Measurements from ENCODE around the gene FGD5.
A peak's percentile ranks its signal among the peaks of the same experiment; 100 is the strongest.

Gene FGD5

GRCh38 chr3:14818804-14819500, at the start of gene FGD5:
TSS of gene FGD5 (plus strand) at chr3:14818962. CDS start at chr3:14819072, 110 bp downstream.
- no peak for DNase-seq (ENCODE audit: low spot score)

- DNase-seq (ENCODE audit: low spot score) = no peak
Observed at GRCh38 chr3:14769544-14770325, 49.0 kb upstream of the FGD5 start.

GRCh38 chr3:14770591-14770990, 48.2 kb upstream of the FGD5 start:
- DNase-seq (ENCODE audit: low spot score) = no peak

GRCh38 chr3:14771593-14772497, 46.9 kb upstream of the FGD5 start:
- no peak for DNase-seq (ENCODE audit: low spot score)

GRCh38 chr3:14772533-14773138, 46.1 kb upstream of the FGD5 start:
- no peak for DNase-seq (ENCODE audit: low spot score)

- no peak for DNase-seq (ENCODE audit: low spot score)
Observed at GRCh38 chr3:14773281-14773680, 45.5 kb upstream of the FGD5 start.

- no peak for DNase-seq (ENCODE audit: low spot score)
Observed at GRCh38 chr3:14773691-14774128, 45.1 kb upstream of the FGD5 start.

GRCh38 chr3:14774431-14774830, 44.3 kb upstream of the FGD5 start:
- DNase-seq (ENCODE audit: low spot score) = no peak

- no peak for DNase-seq (ENCODE audit: low spot score)
Observed at GRCh38 chr3:14775011-14775410, 43.8 kb upstream of the FGD5 start.

GRCh38 chr3:14775563-14775962, 43.2 kb upstream of the FGD5 start:
- DNase-seq (ENCODE audit: low spot score) = no peak

- DNase-seq (ENCODE audit: low spot score) = no peak
Observed at GRCh38 chr3:14779069-14779685, 39.6 kb upstream of the FGD5 start.

GRCh38 chr3:14780927-14781507, 37.7 kb upstream of the FGD5 start:
- peak; percentile 88 for DNase-seq (ENCODE audit: low spot score)

- DNase-seq (ENCODE audit: low spot score) = no peak
Observed at GRCh38 chr3:14783480-14784086, 35.2 kb upstream of the FGD5 start.

- DNase-seq (ENCODE audit: low spot score) = no peak
Observed at GRCh38 chr3:14784087-14784681, 34.6 kb upstream of the FGD5 start.

GRCh38 chr3:14785207-14786155, 33.3 kb upstream of the FGD5 start:
- no peak for DNase-seq (ENCODE audit: low spot score)

- no peak for DNase-seq (ENCODE audit: low spot score)
Observed at GRCh38 chr3:14786369-14786768, 32.4 kb upstream of the FGD5 start.

- DNase-seq (ENCODE audit: low spot score) = no peak
Observed at GRCh38 chr3:14787630-14788029, 31.1 kb upstream of the FGD5 start.

GRCh38 chr3:14788644-14789043, 30.1 kb upstream of the FGD5 start:
- DNase-seq (ENCODE audit: low spot score) = no peak

GRCh38 chr3:14789221-14789620, 29.5 kb upstream of the FGD5 start:
- no peak for DNase-seq (ENCODE audit: low spot score)
